Nephron progenitor cell (in vitro differentiated cells): ENCODE results near the gene OR14I1.

ENCODE experiments used
- DNase-seq: peaks from one replicate; pipeline ENCODE4 v3.0.0; 2021
- H3K27ac Mint-ChIP-seq: 2 replicates; pipeline ENCODE4 v1.8.0; 2021; ENCODE audit warnings: mild to moderate bottlenecking, moderate library complexity, mixed read lengths
- H3K27me3 Mint-ChIP-seq: 2 replicates; pipeline ENCODE4 v1.8.0; 2021; ENCODE audit warnings: mild to moderate bottlenecking, low read depth, mixed read lengths; ENCODE audit not compliant: poor library complexity
- H3K36me3 Mint-ChIP-seq: 2 replicates; pipeline ENCODE4 v1.8.0; 2021; ENCODE audit warnings: low read depth, mixed read lengths
- H3K4me1 Mint-ChIP-seq: 2 replicates; pipeline ENCODE4 v1.8.0; 2021; ENCODE audit warnings: mixed read lengths
- H3K4me3 Mint-ChIP-seq: 2 replicates; pipeline ENCODE4 v1.8.0; 2021; ENCODE audit warnings: mild to moderate bottlenecking, moderate library complexity, mixed read lengths
- H3K9me3 Mint-ChIP-seq: 2 replicates; pipeline ENCODE4 v1.8.0; 2021; ENCODE audit warnings: mild to moderate bottlenecking, moderate library complexity, mixed read lengths
- TF ChIP-seq, protein P1 (sequence below): fragments of 200-600 bp; sonication (generic); IDR thresholded peaks from 2 replicates; pipeline ENCODE4 v1.5.0; 2021; ENCODE audit warnings: antibody characterized with exemption

OR14I1 gene

GRCh38 chr1:248702714-248703113 is at the start of gene OR14I1:
OR14I1 (minus strand) TSS chr1:248702766.
- DNase-seq = no peak
- TF ChIP-seq, protein P1, sequence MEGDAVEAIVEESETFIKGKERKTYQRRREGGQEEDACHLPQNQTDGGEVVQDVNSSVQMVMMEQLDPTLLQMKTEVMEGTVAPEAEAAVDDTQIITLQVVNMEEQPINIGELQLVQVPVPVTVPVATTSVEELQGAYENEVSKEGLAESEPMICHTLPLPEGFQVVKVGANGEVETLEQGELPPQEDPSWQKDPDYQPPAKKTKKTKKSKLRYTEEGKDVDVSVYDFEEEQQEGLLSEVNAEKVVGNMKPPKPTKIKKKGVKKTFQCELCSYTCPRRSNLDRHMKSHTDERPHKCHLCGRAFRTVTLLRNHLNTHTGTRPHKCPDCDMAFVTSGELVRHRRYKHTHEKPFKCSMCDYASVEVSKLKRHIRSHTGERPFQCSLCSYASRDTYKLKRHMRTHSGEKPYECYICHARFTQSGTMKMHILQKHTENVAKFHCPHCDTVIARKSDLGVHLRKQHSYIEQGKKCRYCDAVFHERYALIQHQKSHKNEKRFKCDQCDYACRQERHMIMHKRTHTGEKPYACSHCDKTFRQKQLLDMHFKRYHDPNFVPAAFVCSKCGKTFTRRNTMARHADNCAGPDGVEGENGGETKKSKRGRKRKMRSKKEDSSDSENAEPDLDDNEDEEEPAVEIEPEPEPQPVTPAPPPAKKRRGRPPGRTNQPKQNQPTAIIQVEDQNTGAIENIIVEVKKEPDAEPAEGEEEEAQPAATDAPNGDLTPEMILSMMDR = no peak
- H3K27me3 Mint-ChIP-seq = peaks cover 2% of the 10 kb centered on the region
- H3K27ac Mint-ChIP-seq = no peak within 1 kb of the TSS
- H3K36me3 Mint-ChIP-seq = no peaks in the 10 kb centered on the region
- H3K4me3 Mint-ChIP-seq = no peak within 1 kb of the TSS
- peaks cover 21% of the 10 kb centered on the region for H3K9me3 Mint-ChIP-seq
- no peaks in the 10 kb centered on the region for H3K4me1 Mint-ChIP-seq

DNA sequence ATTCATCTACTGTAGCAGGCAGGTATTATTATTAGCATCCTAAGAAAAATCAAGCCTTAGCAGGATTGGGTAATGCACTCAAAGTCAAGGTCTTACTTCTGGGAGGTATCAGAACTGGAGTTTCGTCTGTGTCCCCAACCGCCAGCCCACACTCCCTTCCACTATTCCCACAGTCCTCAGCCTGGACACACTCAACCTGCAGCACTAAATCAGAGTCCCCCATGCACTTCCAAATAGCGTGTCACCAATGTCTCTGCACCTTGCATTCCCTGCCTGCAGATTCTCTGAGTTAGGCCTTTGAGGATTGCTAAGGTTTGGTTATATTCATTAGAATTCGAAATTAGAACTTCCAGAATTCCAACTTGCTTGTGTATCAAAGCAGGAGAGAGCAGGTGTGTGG is 49.1 kb upstream of the OR14I1 start:
- no peak overlapping the region for H3K27ac Mint-ChIP-seq
- no peak for DNase-seq
- no peak overlapping the region for H3K4me3 Mint-ChIP-seq
- no peaks in the 10 kb centered on the region for H3K36me3 Mint-ChIP-seq
- no peaks in the 10 kb centered on the region for H3K27me3 Mint-ChIP-seq
- H3K9me3 Mint-ChIP-seq = peaks cover 32% of the 10 kb centered on the region
- TF ChIP-seq, protein P1 = no peak
- H3K4me1 Mint-ChIP-seq = no peaks in the 10 kb centered on the region

GRCh38 chr1:248751142-248751541 is 48.6 kb upstream of the OR14I1 start:
- TF ChIP-seq, protein P1 = no peak
- Mint-ChIP-seq H3K9me3 (peaks cover 31% of the 10 kb centered on the region), H3K36me3 (no peaks in the 10 kb centered on the region), H3K4me3 (no peak overlapping the region), H3K27ac (no peak overlapping the region), H3K4me1 (no peaks in the 10 kb centered on the region), H3K27me3 (no peaks in the 10 kb centered on the region)
- DNase-seq = no peak

DNA sequence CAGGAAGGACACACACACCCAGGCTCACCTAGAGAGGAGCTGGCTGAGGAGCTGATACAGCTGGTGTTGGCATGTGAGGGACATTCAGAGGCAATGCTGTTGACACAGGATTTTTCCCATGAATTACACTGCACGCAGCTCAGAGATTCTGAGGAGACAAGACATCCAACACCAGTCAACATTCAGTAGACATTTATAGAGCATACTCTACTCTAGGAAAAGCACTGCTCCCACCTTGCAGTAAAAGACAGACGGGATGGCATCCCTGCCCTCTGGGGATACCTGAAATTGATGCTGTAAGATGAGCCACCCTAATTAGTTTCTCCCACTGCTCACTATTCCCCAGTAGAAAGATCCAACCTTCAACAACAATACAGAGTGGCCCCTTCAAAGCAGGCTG is 47.9 kb upstream of the OR14I1 start:
- Mint-ChIP-seq H3K36me3 (no peaks in the 10 kb centered on the region), H3K4me3 (no peak overlapping the region), H3K27me3 (no peaks in the 10 kb centered on the region), H3K4me1 (no peaks in the 10 kb centered on the region), H3K9me3 (peaks cover 30% of the 10 kb centered on the region), H3K27ac (no peak overlapping the region)
- no peak for DNase-seq
- TF ChIP-seq, protein P1 = no peak

GRCh38 chr1:248748211-248748610 is 45.6 kb upstream of the OR14I1 start:
- Mint-ChIP-seq H3K27me3 (no peaks in the 10 kb centered on the region), H3K9me3 (peaks cover 48% of the 10 kb centered on the region), H3K4me3 (no peak overlapping the region), H3K4me1 (no peaks in the 10 kb centered on the region), H3K27ac (no peak overlapping the region), H3K36me3 (no peaks in the 10 kb centered on the region)
- TF ChIP-seq, protein P1 = no peak
- no peak for DNase-seq

DNA sequence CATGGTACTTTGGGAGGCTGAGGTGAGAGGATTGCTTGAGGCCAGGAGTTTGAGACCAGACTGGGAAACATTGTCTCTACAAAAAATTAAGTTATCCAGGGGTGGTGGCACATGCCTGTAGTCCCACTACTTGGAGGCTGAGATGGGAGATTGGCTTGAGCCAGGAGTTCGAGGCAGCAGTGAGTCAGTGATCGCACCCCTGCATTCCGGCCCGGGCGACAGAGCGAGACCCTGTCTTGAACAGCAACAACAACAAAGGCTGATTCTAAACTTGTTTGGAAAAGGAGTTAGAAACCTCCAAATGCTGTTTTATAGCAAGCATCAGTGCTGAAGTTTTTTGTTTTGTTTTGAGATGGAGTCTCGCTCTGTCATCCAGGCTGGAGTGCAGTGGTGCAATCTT is 38.3 kb upstream of the OR14I1 start:
- H3K9me3 Mint-ChIP-seq = peaks cover 91% of the 10 kb centered on the region
- H3K4me3 Mint-ChIP-seq = no peak overlapping the region
- no peaks in the 10 kb centered on the region for H3K27me3 Mint-ChIP-seq
- TF ChIP-seq, protein P1 = no peak
- no peak for DNase-seq
- H3K27ac Mint-ChIP-seq = no peak overlapping the region
- H3K4me1 Mint-ChIP-seq = no peaks in the 10 kb centered on the region
- H3K36me3 Mint-ChIP-seq = no peaks in the 10 kb centered on the region
